Stomach (tissue), 9 donors: ENCODE data around the gene ECM1. TPM values are rescaled to one million over a fixed set of nuclear protein-coding genes. Genes with fewer than 3 reads are reported as not detected.

Source experiments
- DNase-seq, 2 donors: peaks; one replicate each; pipeline versions ENCODE4 v3.0.0 to v3.0.0-alpha.2; 2013 to 2019
- H3K27ac ChIP-seq, 5 donors: fragments of 200-600 bp in 4 of 5; sonication (generic) in 4 of 5; one replicate each; pipeline ENCODE4 v1.5.1; 2013 to 2019; ENCODE audit warnings: mild to moderate bottlenecking in 1 of 5, moderate library complexity in 1 of 5
- H3K27me3 ChIP-seq, 3 donors: fragments of 200-600 bp; sonication (generic); one replicate each; pipeline ENCODE4 v1.5.1; 2017 to 2019; ENCODE audit warnings: mixed run types in 1 of 3
- H3K36me3 ChIP-seq, 4 donors: fragments of 200-600 bp; sonication (generic); 1 replicate in 3 of 4; 2 replicates in 1 of 4; pipeline ENCODE4 v1.5.1; 2016 to 2019
- H3K4me1 ChIP-seq, 4 donors: fragments of 200-600 bp; sonication (generic); one replicate each; pipeline ENCODE4 v1.5.1; 2016 to 2019
- H3K4me3 ChIP-seq, 4 donors: fragments of 200-600 bp; sonication (generic) in 3 of 4; one replicate each; pipeline ENCODE4 v1.5.1; 2016 to 2019; ENCODE audit warnings: mild to moderate bottlenecking in 1 of 4
- H3K9me3 ChIP-seq, 4 donors: fragments of 200-600 bp; sonication (generic); one replicate each; pipeline ENCODE4 v1.5.1; 2016 to 2019
- EP300 ChIP-seq: sonication (generic); formaldehyde crosslinking; IDR thresholded peaks from one replicate; pipeline ENCODE4 v1.6.1; 2017; ENCODE audit warnings: antibody characterized with exemption
- POLR2A ChIP-seq, 4 donors: fragments of 450-650 bp; IDR thresholded peaks; one replicate each; pipeline ENCODE4 v1.6.1; 2016; ENCODE audit warnings: antibody characterized with exemption in 4 of 4, control low read depth in 2 of 4, mild to moderate bottlenecking in 1 of 4, moderate library complexity in 1 of 4
- POLR2AphosphoS5 ChIP-seq, 3 donors: sonication (generic); formaldehyde crosslinking; IDR thresholded peaks; one replicate each; pipeline ENCODE4 v1.6.1; 2016; ENCODE audit warnings: antibody characterized with exemption in 3 of 3
- WGBS, 5 donors: extraction: QIAGEN DNeasy Blood & Tissue Kit in 3 of 5; methylation state at CpG; one replicate each; pipeline versions ENCODE4 v1.1.5 to v1.1.7; 2013 to 2018; 5-methylcytosine and 5-hydroxymethylcytosine counted together
- intact Hi-C: fragments of 100-400 bp; cut with DNase I; formaldehyde crosslinking; loops from one replicate; pipeline ENCODE4 v1.15.1; 2023; ENCODE audit warnings: low total_unique reads
- polyA plus RNA-seq, 3 donors: library from polyadenylated mRNA; stranded (reverse); fragments of 200-250 nt; gene quantifications; one replicate each; pipeline ENCODE4 v1.2.3, GENCODE V29; 2013
- total RNA-seq, 5 donors: library from RNA; depleted of rRNA; stranded (reverse); fragments of >200 nt; gene quantifications; one replicate each; pipeline versions ENCODE4 v1.1.0 to v1.2.3, GENCODE V29; 2014 to 2016
- TF ChIP-seq, protein P1 (sequence below), 7 experiments: fragments of 450-650 bp in 4 of 7; fragments of 200-600 bp in 3 of 7; sonication (generic) in 3 of 7; IDR thresholded peaks; one replicate each; pipeline ENCODE4 v1.5.1; 2016 to 2019; ENCODE audit warnings: antibody characterized with exemption in 7 of 7, control low read depth in 2 of 7, mild to moderate bottlenecking in 1 of 7
- donor health status: healthy with polysubstance abuse.
- donor health status: Bipolar disorder and iron deficiency.
- donor health status: healthy.

Gene ECM1
- total and polyA plus RNA-seq, 8 donors: 1.7 to 345 (median 6.7) TPM

DNA sequence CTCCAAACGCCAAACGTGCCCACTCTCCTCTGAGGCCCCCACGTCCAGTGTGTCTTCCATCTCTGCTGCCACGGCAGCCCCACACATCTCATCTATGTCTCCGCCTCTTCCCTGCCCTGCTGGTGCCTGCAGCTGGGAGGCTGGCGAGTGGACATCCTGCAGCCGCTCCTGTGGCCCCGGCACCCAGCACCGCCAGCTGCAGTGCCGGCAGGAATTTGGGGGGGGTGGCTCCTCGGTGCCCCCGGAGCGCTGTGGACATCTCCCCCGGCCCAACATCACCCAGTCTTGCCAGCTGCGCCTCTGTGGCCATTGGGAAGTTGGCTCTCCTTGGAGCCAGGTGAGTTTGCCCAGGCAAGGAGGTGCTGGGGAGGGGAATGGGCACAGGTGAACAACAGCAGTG, 49.9 kb downstream of the ECM1 start:
- no peaks in the 10 kb centered on the region for H3K27me3 ChIP-seq
- H3K27ac ChIP-seq: peak overlapping the region in 3 of 5 donors; percentile 100
- H3K4me3 ChIP-seq: no peak overlapping the region
- DNase-seq: no peak
- TF ChIP-seq, protein P1, sequence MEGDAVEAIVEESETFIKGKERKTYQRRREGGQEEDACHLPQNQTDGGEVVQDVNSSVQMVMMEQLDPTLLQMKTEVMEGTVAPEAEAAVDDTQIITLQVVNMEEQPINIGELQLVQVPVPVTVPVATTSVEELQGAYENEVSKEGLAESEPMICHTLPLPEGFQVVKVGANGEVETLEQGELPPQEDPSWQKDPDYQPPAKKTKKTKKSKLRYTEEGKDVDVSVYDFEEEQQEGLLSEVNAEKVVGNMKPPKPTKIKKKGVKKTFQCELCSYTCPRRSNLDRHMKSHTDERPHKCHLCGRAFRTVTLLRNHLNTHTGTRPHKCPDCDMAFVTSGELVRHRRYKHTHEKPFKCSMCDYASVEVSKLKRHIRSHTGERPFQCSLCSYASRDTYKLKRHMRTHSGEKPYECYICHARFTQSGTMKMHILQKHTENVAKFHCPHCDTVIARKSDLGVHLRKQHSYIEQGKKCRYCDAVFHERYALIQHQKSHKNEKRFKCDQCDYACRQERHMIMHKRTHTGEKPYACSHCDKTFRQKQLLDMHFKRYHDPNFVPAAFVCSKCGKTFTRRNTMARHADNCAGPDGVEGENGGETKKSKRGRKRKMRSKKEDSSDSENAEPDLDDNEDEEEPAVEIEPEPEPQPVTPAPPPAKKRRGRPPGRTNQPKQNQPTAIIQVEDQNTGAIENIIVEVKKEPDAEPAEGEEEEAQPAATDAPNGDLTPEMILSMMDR (IDR thresholded peaks at IDR 0.05): no peak
- TF ChIP-seq POLR2AphosphoS5 (IDR thresholded peaks at IDR 0.05): no peak
- peaks cover 35 to 79% (median 58%) of the 10 kb centered on the region in 4 donors for H3K4me1 ChIP-seq
- intact Hi-C loops: loop anchor here (10.0 kb wide), 1 partner anchor 67 kb away; the partner anchor contains the start of gene ENSA
- H3K9me3 ChIP-seq: no peaks in the 10 kb centered on the region
- 78 to 86% (median 79%) methylated on average over 14 to 15 of the region's 15 CpGs for WGBS, 5 donors
- peaks cover 0 to 54% (median 35%) of the 10 kb centered on the region in 4 donors for H3K36me3 ChIP-seq

DNA sequence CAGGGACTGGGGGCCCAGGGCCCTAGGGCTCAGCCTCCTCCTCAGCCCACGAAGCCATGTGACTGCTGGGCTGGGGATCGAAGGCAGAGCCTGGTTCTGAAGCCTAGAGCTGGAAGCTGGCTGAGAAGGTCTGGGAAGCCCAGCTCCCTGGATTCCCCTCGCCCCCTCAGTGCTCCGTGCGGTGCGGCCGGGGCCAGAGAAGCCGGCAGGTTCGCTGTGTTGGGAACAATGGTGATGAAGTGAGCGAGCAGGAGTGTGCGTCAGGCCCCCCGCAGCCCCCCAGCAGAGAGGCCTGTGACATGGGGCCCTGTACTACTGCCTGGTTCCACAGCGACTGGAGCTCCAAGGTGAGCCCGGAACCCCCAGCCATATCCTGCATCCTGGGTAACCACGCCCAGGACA, 50.4 kb downstream of the ECM1 start:
- DNase-seq: no peak
- no peaks in the 10 kb centered on the region for H3K9me3 ChIP-seq
- peak overlapping the region in 4 of 5 donors; percentile 97 to 100 (median 100) for H3K27ac ChIP-seq
- H3K27me3 ChIP-seq: no peaks in the 10 kb centered on the region
- H3K4me3 ChIP-seq: peak overlapping the region in 3 of 4 donors; percentile 3 to 20 (median 11)
- 78 to 81% (median 78%) methylated on average over 13 to 15 of the region's 15 CpGs for WGBS, 5 donors
- TF ChIP-seq POLR2AphosphoS5 (IDR thresholded peaks at IDR 0.05): no peak
- TF ChIP-seq, protein P1 (IDR thresholded peaks at IDR 0.05): no peak
- TF ChIP-seq EP300: no peak
- TF ChIP-seq POLR2A (IDR thresholded peaks at IDR 0.05): no peak
- intact Hi-C loops: loop anchor here (10.0 kb wide), 1 partner anchor 66 kb away; the partner anchor contains the start of gene ENSA
- H3K36me3 ChIP-seq: peaks cover 0 to 54% (median 35%) of the 10 kb centered on the region in 4 donors
- H3K4me1 ChIP-seq: peaks cover 35 to 79% (median 58%) of the 10 kb centered on the region in 4 donors

DNA sequence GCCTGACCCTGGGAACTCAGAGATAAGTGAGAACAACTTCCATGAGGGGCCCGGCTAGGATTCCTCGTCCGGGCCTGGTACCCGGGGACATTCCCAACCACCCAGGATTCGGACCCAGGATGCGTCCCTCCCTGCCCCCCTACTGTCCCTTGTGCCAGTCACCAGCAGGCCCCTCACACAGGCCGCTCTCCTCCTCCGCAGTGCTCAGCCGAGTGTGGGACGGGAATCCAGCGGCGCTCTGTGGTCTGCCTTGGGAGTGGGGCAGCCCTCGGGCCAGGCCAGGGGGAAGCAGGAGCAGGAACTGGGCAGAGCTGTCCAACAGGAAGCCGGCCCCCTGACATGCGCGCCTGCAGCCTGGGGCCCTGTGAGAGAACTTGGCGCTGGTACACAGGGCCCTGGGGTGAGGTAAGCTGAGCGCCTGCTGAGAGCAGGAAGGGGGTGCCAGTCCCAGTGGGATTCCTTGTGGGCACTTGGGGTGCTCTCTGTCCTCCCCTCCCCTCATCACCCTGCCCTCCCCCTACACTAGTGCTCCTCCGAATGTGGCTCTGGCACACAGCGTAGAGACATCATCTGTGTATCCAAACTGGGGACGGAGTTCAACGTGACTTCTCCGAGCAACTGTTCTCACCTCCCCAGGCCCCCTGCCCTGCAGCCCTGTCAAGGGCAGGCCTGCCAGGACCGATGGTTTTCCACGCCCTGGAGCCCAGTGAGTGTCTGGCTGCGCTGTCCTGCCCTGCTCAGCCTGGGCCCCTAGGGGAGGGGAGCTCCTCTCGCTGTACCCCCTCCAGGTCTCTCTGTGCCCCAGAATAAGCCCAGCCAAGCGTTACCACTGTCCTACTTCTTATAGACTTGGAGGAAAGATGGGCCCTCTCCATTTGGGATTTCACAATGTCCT, 51.1 kb downstream of the ECM1 start:
- Histone ChIP-seq H3K27ac (peak overlapping the region in 4 of 5 donors; percentile 97 to 100 (median 100)), H3K4me3 (peak overlapping the region; percentile 3 to 45 (median 16)), H3K27me3 (no peaks in the 10 kb centered on the region), H3K36me3 (peaks cover 0 to 50% (median 35%) of the 10 kb centered on the region in 4 donors), H3K9me3 (no peaks in the 10 kb centered on the region), H3K4me1 (peaks cover 42 to 79% (median 60%) of the 10 kb centered on the region in 4 donors)
- intact Hi-C loops: loop anchor here (10.0 kb wide), 1 partner anchor 66 kb away; the partner anchor contains the start of gene ENSA
- TF ChIP-seq POLR2A (IDR thresholded peaks at IDR 0.05) (no peak), EP300 (no peak), POLR2AphosphoS5 (IDR thresholded peaks at IDR 0.05) (no peak)
- TF ChIP-seq, protein P1 (IDR thresholded peaks at IDR 0.05): no peak
- WGBS, 5 donors: 71 to 77% (median 73%) methylated on average over 10 to 28 of the region's 28 CpGs
- DNase-seq: peak in 1 of 2 donors; percentile 67

DNA sequence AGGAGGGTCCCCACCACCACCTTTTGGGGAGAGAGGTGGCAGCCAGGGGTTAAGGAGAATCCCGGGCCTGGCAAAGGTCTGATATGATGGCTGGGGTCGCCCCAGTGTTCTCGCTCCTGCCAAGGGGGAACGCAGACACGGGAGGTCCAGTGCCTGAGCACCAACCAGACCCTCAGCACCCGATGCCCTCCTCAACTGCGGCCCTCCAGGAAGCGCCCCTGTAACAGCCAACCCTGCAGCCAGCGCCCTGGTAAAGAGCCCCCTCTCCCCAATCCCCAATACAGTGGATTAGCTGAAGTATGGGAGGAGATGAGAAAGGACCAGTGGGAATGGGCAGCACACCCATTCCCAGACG, 51.7 kb downstream of the ECM1 start:
- DNase-seq: no peak
- H3K9me3 ChIP-seq: no peaks in the 10 kb centered on the region
- H3K4me3 ChIP-seq: peak overlapping the region in 2 of 4 donors; percentile 34 to 45
- WGBS, 5 donors: 58 to 78% (median 73%) methylated on average over 9 to 10 of the region's 10 CpGs
- H3K27me3 ChIP-seq: no peaks in the 10 kb centered on the region
- peak overlapping the region; percentile 21 to 100 (median 100) for H3K27ac ChIP-seq
- TF ChIP-seq, protein P1 (IDR thresholded peaks at IDR 0.05): no peak
- TF ChIP-seq POLR2AphosphoS5 (IDR thresholded peaks at IDR 0.05) (no peak), EP300 (no peak), POLR2A (IDR thresholded peaks at IDR 0.05) (no peak)
- H3K36me3 ChIP-seq: peaks cover 0 to 43% (median 35%) of the 10 kb centered on the region in 4 donors
- intact Hi-C loops: loop anchor here (10.0 kb wide), 1 partner anchor 65 kb away; the partner anchor contains the start of gene ENSA
- H3K4me1 ChIP-seq: peaks cover 48 to 79% (median 65%) of the 10 kb centered on the region in 4 donors
